ENCODE results near the gene DUOX1.

DUOX1 gene

DNA sequence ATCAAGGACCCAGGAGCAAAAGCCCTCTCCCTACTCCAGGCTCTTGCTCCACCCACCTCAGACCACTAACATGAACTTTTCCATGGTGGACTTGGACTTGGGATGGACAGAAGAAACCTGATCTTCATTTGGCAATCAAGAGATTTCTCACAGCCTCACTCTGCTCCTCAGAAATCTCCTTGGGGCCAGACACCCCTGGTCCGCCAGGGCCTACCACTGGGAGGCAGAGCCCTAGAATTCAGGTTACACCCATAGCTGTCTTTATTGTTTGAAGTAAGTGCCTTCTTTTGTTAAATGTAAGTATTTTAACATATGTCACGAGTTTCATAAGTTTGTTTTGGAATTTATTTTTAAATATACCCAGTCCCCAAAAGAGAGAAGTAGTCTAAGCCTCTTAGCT lies 44.8 kb downstream of the DUOX1 start:
- TF ChIP-seq, protein P1, sequence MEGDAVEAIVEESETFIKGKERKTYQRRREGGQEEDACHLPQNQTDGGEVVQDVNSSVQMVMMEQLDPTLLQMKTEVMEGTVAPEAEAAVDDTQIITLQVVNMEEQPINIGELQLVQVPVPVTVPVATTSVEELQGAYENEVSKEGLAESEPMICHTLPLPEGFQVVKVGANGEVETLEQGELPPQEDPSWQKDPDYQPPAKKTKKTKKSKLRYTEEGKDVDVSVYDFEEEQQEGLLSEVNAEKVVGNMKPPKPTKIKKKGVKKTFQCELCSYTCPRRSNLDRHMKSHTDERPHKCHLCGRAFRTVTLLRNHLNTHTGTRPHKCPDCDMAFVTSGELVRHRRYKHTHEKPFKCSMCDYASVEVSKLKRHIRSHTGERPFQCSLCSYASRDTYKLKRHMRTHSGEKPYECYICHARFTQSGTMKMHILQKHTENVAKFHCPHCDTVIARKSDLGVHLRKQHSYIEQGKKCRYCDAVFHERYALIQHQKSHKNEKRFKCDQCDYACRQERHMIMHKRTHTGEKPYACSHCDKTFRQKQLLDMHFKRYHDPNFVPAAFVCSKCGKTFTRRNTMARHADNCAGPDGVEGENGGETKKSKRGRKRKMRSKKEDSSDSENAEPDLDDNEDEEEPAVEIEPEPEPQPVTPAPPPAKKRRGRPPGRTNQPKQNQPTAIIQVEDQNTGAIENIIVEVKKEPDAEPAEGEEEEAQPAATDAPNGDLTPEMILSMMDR (conservative IDR thresholded peaks at IDR 0.05; ENCODE audit: control insufficient read depth, insufficient read depth, low read depth, low read length), result no peak
- no peak for DNase-seq (ENCODE audit: low read depth)
- no peak overlapping the region for H3K4me3 ChIP-seq (ENCODE audit: control insufficient read depth, low read depth, low read length)

DNA sequence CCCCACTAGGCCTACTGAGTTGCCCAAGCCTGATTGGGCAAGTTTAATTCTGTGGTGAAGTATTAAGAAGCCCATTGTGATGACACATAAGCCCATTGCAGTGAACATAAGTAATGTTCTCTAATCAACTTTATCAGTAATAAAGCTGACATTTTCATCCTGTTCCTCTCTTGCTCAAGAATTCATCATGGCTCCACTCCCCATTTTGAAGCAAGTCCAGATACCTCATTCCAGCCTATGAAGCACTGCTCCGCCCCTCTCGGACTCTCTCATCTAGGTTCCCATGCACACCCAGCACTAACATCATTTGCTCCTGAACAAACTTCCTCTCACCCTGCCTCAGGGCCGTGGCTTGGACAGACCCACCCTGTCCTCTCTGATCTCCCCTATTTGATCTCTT lies 47.5 kb downstream of the DUOX1 start:
- no peak overlapping the region for H3K4me3 ChIP-seq (ENCODE audit: control insufficient read depth, low read depth, low read length)
- no peak for DNase-seq (ENCODE audit: low read depth)
- TF ChIP-seq, protein P1 (conservative IDR thresholded peaks at IDR 0.05; ENCODE audit: control insufficient read depth, insufficient read depth, low read depth, low read length), result no peak

DNA sequence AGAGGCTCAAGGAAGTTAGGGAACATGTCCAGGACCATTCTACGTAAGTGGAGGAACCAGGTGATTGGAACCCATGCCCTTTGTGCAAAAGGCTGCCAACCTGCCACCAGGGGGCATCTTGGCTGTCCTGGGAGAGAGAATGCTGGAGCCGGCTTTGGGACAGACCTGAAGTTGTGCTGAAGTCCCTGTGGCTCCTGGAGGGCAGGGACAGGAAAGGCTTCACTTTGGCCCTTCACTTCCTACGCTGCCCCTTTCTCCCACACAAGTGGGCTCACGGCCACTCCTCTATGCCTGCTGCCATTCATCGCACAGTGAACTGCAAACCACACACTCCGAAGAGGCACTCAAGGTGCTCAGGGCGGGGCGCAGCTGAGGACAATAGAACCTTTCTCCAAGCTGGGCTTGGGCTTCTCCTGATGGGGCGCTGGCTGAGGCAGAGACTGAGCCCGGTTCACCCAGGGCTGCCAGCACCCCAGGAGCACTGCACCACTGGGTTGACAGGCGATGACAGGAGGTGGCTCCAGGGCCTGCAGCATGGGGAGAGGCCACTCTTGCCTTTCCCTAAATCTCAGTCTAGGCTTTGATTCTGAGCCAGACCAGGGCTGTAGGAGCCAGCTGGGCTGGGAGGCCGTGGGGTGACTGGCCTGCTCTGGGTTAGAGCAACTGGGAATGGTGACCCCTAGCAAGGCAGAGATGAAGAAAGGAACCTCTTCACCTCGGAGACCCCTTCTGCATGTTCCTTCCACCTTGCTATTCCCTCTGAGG lies 49.6 kb downstream of the DUOX1 start:
- DNase-seq (ENCODE audit: low read depth), result no peak
- H3K4me3 ChIP-seq (ENCODE audit: control insufficient read depth, low read depth, low read length), result no peak overlapping the region
- TF ChIP-seq, protein P1 (conservative IDR thresholded peaks at IDR 0.05; ENCODE audit: control insufficient read depth, insufficient read depth, low read depth, low read length), result peak; percentile 45

DNA sequence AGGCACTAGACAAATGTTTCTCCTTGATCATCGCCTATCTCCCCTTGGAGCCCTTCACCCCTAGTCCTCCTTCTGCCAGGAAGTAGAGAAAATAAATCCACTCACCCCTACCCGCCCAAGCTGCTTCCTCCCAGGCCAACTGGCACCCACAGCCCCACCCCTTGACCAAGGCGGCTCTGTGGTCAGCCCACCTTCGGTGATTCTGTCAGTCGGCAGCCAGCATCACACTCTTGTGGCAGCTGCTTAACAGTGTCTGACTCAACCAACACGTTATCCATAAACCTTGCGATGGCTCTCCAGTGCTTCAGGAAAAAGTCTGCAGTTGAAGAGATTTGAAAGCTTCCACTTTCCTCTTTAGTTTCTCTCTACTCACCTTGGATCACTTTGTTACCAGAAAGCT lies 50.4 kb downstream of the DUOX1 start:
- DNase-seq (ENCODE audit: low read depth), result no peak
- TF ChIP-seq, protein P1 (conservative IDR thresholded peaks at IDR 0.05; ENCODE audit: control insufficient read depth, insufficient read depth, low read depth, low read length), result no peak
- H3K4me3 ChIP-seq (ENCODE audit: control insufficient read depth, low read depth, low read length), result no peak overlapping the region

DNA sequence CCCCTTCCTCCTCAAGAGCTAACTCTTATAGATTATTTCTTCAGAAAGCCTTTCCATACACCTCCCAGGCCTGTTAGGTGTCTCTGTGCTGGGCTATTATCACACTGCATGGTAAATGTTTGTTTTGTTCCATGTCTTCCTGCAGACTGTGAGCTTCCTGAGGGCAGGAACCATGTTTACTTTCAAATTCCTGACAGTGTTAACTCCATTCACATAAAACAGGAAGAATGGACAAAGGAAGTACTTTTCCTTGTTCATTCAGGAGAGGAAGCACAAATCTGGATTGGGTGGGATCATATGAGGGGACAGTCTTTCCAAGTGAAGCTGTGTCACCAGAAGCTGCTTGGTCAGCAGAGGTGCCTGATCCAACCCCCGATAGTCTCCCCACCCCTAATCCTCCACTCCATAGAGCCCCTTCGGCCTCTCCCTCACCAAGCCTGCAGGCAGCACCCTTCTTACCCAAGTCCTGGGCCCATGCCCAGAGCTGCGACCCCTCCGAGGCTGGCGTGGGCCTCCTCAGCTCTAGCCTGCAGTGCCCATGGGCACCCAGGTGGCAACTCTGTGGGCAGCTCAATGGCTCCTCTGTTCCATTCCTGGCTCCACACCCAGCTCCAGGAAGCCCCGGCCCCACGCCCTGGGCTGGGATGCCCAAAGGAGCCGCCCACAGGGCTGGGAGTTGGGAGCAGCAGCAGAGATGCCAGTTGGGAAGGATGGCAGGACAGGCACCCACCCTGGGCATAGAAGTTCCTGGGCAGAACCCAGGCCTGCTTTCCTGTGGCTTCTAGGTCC lies 51.0 kb downstream of the DUOX1 start:
- H3K4me3 ChIP-seq (ENCODE audit: control insufficient read depth, low read depth, low read length), result no peak overlapping the region
- no peak for DNase-seq (ENCODE audit: low read depth)
- TF ChIP-seq, protein P1 (conservative IDR thresholded peaks at IDR 0.05; ENCODE audit: control insufficient read depth, insufficient read depth, low read depth, low read length), result no peak

DNA sequence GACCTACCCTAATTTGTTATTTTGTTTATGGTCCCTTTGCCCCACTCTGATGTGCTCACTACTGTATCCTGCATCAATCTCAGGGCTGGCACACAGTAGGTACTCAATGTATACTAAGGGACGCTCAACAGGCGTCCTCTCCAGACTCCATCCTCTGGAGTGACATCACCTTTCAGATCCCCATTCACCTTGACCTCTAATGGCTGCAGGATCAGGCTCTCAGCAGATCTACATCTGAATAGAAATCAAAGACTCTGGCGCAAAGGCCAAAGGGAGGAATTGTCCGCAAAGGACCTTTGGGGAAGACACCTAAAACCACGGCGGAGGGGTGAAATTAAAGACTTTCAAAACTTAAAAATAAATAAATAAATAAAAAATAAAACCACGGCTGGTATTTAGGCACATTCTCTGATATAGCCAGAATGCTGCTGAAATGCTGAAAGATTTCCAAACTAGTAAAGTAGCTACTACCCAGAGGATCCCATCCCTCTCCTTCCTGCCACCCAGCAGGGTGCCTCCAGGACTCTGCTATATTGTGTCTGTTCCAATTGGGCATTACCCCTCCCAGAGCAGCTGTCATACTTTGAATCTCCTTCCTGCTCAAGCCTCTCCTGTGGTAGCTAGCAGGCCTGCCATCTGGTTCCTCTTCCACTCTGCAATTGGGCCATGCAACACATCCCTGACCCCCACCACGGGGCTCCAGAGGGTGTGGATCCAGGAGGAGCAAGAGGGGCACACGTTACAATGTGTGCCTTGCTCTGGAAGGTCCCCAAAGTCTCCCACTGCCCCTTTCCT lies 51.9 kb downstream of the DUOX1 start:
- DNase-seq (ENCODE audit: low read depth), result no peak
- TF ChIP-seq, protein P1 (conservative IDR thresholded peaks at IDR 0.05; ENCODE audit: control insufficient read depth, insufficient read depth, low read depth, low read length), result no peak
- H3K4me3 ChIP-seq (ENCODE audit: control insufficient read depth, low read depth, low read length), result no peak overlapping the region

Data from fibroblast of mammary gland (primary cell).